Measurements from ENCODE around the gene ZFYVE28. TPM values are rescaled to one million over a fixed set of nuclear protein-coding genes. Genes with fewer than 3 reads are reported as not detected.

The ZFYVE28 gene
- total and polyA plus RNA-seq, 2 donors from 2014 or later: 8.0 to 18.9 TPM

GRCh38 chr4:2446656-2447564 lies 28.5 kb upstream of the ZFYVE28 start:
- DNase-seq: no peak

GRCh38 chr4:2445571-2445970 lies 27.1 kb upstream of the ZFYVE28 start:
- intact Hi-C loops (cut with DNase I): no loop called here
- no peak overlapping the region for H3K27ac ChIP-seq (ENCODE audit: low read depth in 2 of 2, low read length in 2 of 2)
- H3K36me3 ChIP-seq (ENCODE audit: control insufficient read depth in 2 of 3, insufficient read depth in 3 of 3, low read length in 3 of 3): no peaks in the 10 kb centered on the region
- DNase-seq: no peak
- no peak for FAIRE-seq
- H3K4me1 ChIP-seq (ENCODE audit: control insufficient read depth in 2 of 3, insufficient read depth in 2 of 3, low read depth in 1 of 3, low read length in 3 of 3): no peaks in the 10 kb centered on the region
- no peak overlapping the region for H3K9ac ChIP-seq (ENCODE audit: low read length in 3 of 3)
- no peak overlapping the region for H3K4me3 ChIP-seq (ENCODE audit: low read length in 3 of 3)
- no peaks in the 10 kb centered on the region for H3K27me3 ChIP-seq (ENCODE audit: control insufficient read depth, insufficient read depth, low read length)
- H3K9me3 ChIP-seq (ENCODE audit: control insufficient read depth in 2 of 3, insufficient read depth in 1 of 3, low read length in 3 of 3): no peaks in the 10 kb centered on the region
- TF ChIP-seq CTCF (IDR thresholded peaks at IDR 0.05; ENCODE audit: borderline replicate concordance, extremely low read depth, insufficient read depth): no peak

More at GRCh38 chr4:2446656-2447564, 28.5 kb upstream of the ZFYVE28 start:
- no peaks in the 10 kb centered on the region for H3K9me3 ChIP-seq (ENCODE audit: control insufficient read depth in 2 of 3, insufficient read depth in 1 of 3, low read length in 3 of 3)
- intact Hi-C loops (cut with DNase I): no loop called here
- H3K27ac ChIP-seq (ENCODE audit: low read depth in 2 of 2, low read length in 2 of 2): no peak overlapping the region
- FAIRE-seq: no peak
- H3K9ac ChIP-seq (ENCODE audit: low read length in 3 of 3): no peak overlapping the region
- H3K27me3 ChIP-seq (ENCODE audit: control insufficient read depth, insufficient read depth, low read length): no peaks in the 10 kb centered on the region
- H3K4me1 ChIP-seq (ENCODE audit: control insufficient read depth in 2 of 3, insufficient read depth in 2 of 3, low read depth in 1 of 3, low read length in 3 of 3): no peaks in the 10 kb centered on the region
- H3K36me3 ChIP-seq (ENCODE audit: control insufficient read depth in 2 of 3, insufficient read depth in 3 of 3, low read length in 3 of 3): no peaks in the 10 kb centered on the region
- TF ChIP-seq CTCF (IDR thresholded peaks at IDR 0.05; ENCODE audit: borderline replicate concordance, extremely low read depth, insufficient read depth): no peak
- H3K4me3 ChIP-seq (ENCODE audit: low read length in 3 of 3): no peak overlapping the region

- no peak overlapping the region for H3K27ac ChIP-seq (ENCODE audit: low read depth in 2 of 2, low read length in 2 of 2)
- H3K36me3 ChIP-seq (ENCODE audit: control insufficient read depth in 2 of 3, insufficient read depth in 3 of 3, low read length in 3 of 3): no peaks in the 10 kb centered on the region
- no peaks in the 10 kb centered on the region for H3K9me3 ChIP-seq (ENCODE audit: control insufficient read depth in 2 of 3, insufficient read depth in 1 of 3, low read length in 3 of 3)
- no peak for TF ChIP-seq CTCF (IDR thresholded peaks at IDR 0.05; ENCODE audit: borderline replicate concordance, extremely low read depth, insufficient read depth)
- FAIRE-seq (no peak), DNase-seq (peak in 1 of 5 donors; percentile 44)
- no peak overlapping the region for H3K9ac ChIP-seq (ENCODE audit: low read length in 3 of 3)
- no peaks in the 10 kb centered on the region for H3K4me1 ChIP-seq (ENCODE audit: control insufficient read depth in 2 of 3, insufficient read depth in 2 of 3, low read depth in 1 of 3, low read length in 3 of 3)
- H3K27me3 ChIP-seq (ENCODE audit: control insufficient read depth, insufficient read depth, low read length): no peaks in the 10 kb centered on the region
- intact Hi-C loops (cut with DNase I): no loop called here
- no peak overlapping the region for H3K4me3 ChIP-seq (ENCODE audit: low read length in 3 of 3)
Measured at GRCh38 chr4:2445130-2445529, 26.7 kb upstream of the ZFYVE28 start.
